WTC11 (cell line): ENCODE results near the gene AFG3L2. TPM values are rescaled to one million over a fixed set of nuclear protein-coding genes. Genes with fewer than 3 reads are reported as not detected.
A peak's percentile ranks its signal among the peaks of the same experiment; 100 is the strongest.

ENCODE experiments used
- ATAC-seq: fragments of 200-7000 bp; cut with Tn5 transposase; 2 replicates; pipeline ENCODE4 v1.10.0; 2021; ENCODE audit warnings: mild to moderate bottlenecking, moderate library complexity
- CTCF ChIA-PET: fragments of 300-600 bp; sonication (Branson Sonifier 250); formaldehyde crosslinking; loops from one replicate; lab custom pipeline; 2021; ENCODE audit warnings: antibody characterized with exemption; lab: Charles Lee
- POLR2A ChIA-PET: fragments of 350-600 bp; sonication (Branson Sonifier 250); formaldehyde crosslinking; loops from one replicate; lab custom pipeline; 2021; ENCODE audit warnings: antibody characterized with exemption; lab: Charles Lee
- DNase-seq: peaks from one replicate; pipeline ENCODE4 v3.0.0; 2021; ENCODE audit warnings: low spot score
- H3K27ac Mint-ChIP-seq: 2 replicates; pipeline ENCODE4 v1.8.0; 2021; ENCODE audit warnings: mixed read lengths
- H3K27me3 Mint-ChIP-seq: 2 replicates; pipeline ENCODE4 v1.8.0; 2021; ENCODE audit warnings: low read depth, mild to moderate bottlenecking, moderate library complexity, mixed read lengths
- H3K36me3 Mint-ChIP-seq: 2 replicates; pipeline ENCODE4 v1.8.0; 2021; ENCODE audit warnings: mixed read lengths
- H3K4me1 Mint-ChIP-seq: 2 replicates; pipeline ENCODE4 v1.8.0; 2022; ENCODE audit warnings: mixed read lengths
- H3K4me3 Mint-ChIP-seq: 2 replicates; pipeline ENCODE4 v1.8.0; 2021; ENCODE audit warnings: mild to moderate bottlenecking, moderate library complexity, mixed read lengths
- H3K9me3 Mint-ChIP-seq: 2 replicates; pipeline ENCODE4 v1.8.0; 2021; ENCODE audit warnings: mixed read lengths
- CBFB ChIP-seq: sonication (generic); formaldehyde crosslinking; IDR thresholded peaks from 2 replicates; pipeline ENCODE4 v1.8.1; 2022; ENCODE audit warnings: mild to moderate bottlenecking, low read depth, missing genetic modification reagents
- CREB1 ChIP-seq: sonication (generic); formaldehyde crosslinking; IDR thresholded peaks from 2 replicates; pipeline ENCODE4 v1.8.0; 2023; ENCODE audit warnings: mild to moderate bottlenecking, missing genetic modification reagents
- FOXJ3 ChIP-seq: sonication (generic); formaldehyde crosslinking; IDR thresholded peaks from 2 replicates; pipeline ENCODE4 v1.9.0; 2021; ENCODE audit warnings: missing genetic modification reagents, mild to moderate bottlenecking, borderline replicate concordance
- FOXP1 ChIP-seq: sonication (generic); formaldehyde crosslinking; IDR thresholded peaks from 2 replicates; pipeline ENCODE4 v1.8.0; 2022; ENCODE audit warnings: missing genetic modification reagents, mild to moderate bottlenecking, moderate library complexity, borderline replicate concordance
- HMGXB4 ChIP-seq: sonication (generic); formaldehyde crosslinking; IDR thresholded peaks from 2 replicates; pipeline ENCODE4 v1.8.1; 2023; ENCODE audit warnings: mild to moderate bottlenecking, moderate library complexity, missing genetic modification reagents
- MAX ChIP-seq: sonication (generic); formaldehyde crosslinking; IDR thresholded peaks from 2 replicates; pipeline ENCODE4 v1.8.0; 2022; ENCODE audit warnings: mild to moderate bottlenecking, missing genetic modification reagents
- MXD4 ChIP-seq: fragments of 250-450 bp; sonication (Bioruptor Pico); IDR thresholded peaks from 2 replicates; pipeline ENCODE4 v1.8.0; 2021; ENCODE audit warnings: mild to moderate bottlenecking, moderate library complexity, borderline replicate concordance
- MYBL2 ChIP-seq: sonication (generic); formaldehyde crosslinking; IDR thresholded peaks from 2 replicates; pipeline ENCODE4 v1.8.1; 2023; ENCODE audit warnings: mild to moderate bottlenecking, moderate library complexity, missing genetic modification reagents
- SP1 ChIP-seq: sonication (generic); formaldehyde crosslinking; conservative IDR thresholded peaks from 2 replicates; pipeline ENCODE4 v1.8.1; 2022; ENCODE audit warnings: missing genetic modification reagents
- TEAD1 ChIP-seq: sonication (generic); formaldehyde crosslinking; IDR thresholded peaks from 2 replicates; pipeline ENCODE4 v1.8.0; 2022; ENCODE audit warnings: mild to moderate bottlenecking, missing genetic modification reagents
- USF2 ChIP-seq: sonication (generic); formaldehyde crosslinking; IDR thresholded peaks from 2 replicates; pipeline ENCODE4 v1.8.1; 2023; ENCODE audit warnings: mild to moderate bottlenecking, missing genetic modification reagents, moderate library complexity
- ZBTB43 ChIP-seq: sonication (generic); formaldehyde crosslinking; IDR thresholded peaks from 2 replicates; pipeline ENCODE4 v1.8.1; 2023; ENCODE audit warnings: mild to moderate bottlenecking, missing genetic modification reagents
- ZNF121 ChIP-seq: sonication (generic); formaldehyde crosslinking; IDR thresholded peaks from 2 replicates; pipeline ENCODE4 v1.8.0; 2023; ENCODE audit warnings: missing genetic modification reagents
- ZNF232 ChIP-seq: sonication (generic); formaldehyde crosslinking; IDR thresholded peaks from 2 replicates; pipeline ENCODE4 v1.8.0; 2022; ENCODE audit warnings: mild to moderate bottlenecking, missing genetic modification reagents
- ZNF423 ChIP-seq: fragments of 250-450 bp; sonication (Bioruptor Pico); IDR thresholded peaks from 2 replicates; pipeline ENCODE4 v2.1.2; 2022; ENCODE audit warnings: mild to moderate bottlenecking, moderate library complexity
- total RNA-seq: library from RNA; stranded (reverse); gene quantifications from 3 replicates; pipeline ENCODE4 v1.2.3, GENCODE V29; 2021
- TF ChIP-seq, protein P1 (sequence below): sonication (generic); formaldehyde crosslinking; IDR thresholded peaks from 2 replicates; pipeline ENCODE4 v1.8.0; 2023; ENCODE audit warnings: missing genetic modification reagents, mild to moderate bottlenecking, borderline replicate concordance
- TF ChIP-seq, protein P2 (sequence below): sonication (generic); formaldehyde crosslinking; IDR thresholded peaks from 2 replicates; pipeline ENCODE4 v1.8.1; 2022; ENCODE audit warnings: low read depth, mild to moderate bottlenecking, moderate library complexity, missing genetic modification reagents, borderline replicate concordance
- TF ChIP-seq, protein P3 (sequence below): fragments of 250-450 bp; sonication (Bioruptor Pico); IDR thresholded peaks from 2 replicates; pipeline ENCODE4 v1.9.0; 2021; ENCODE audit warnings: moderate library complexity, mild to moderate bottlenecking, inconsistent platforms, borderline replicate concordance
- TF ChIP-seq, protein P4 (sequence below): sonication (generic); formaldehyde crosslinking; IDR thresholded peaks from 2 replicates; pipeline ENCODE4 v1.8.1; 2022; ENCODE audit warnings: mild to moderate bottlenecking, missing genetic modification reagents, moderate library complexity, borderline replicate concordance

The AFG3L2 gene
- total RNA-seq, 1 experiment from 2014 or later: 109 TPM

DNA sequence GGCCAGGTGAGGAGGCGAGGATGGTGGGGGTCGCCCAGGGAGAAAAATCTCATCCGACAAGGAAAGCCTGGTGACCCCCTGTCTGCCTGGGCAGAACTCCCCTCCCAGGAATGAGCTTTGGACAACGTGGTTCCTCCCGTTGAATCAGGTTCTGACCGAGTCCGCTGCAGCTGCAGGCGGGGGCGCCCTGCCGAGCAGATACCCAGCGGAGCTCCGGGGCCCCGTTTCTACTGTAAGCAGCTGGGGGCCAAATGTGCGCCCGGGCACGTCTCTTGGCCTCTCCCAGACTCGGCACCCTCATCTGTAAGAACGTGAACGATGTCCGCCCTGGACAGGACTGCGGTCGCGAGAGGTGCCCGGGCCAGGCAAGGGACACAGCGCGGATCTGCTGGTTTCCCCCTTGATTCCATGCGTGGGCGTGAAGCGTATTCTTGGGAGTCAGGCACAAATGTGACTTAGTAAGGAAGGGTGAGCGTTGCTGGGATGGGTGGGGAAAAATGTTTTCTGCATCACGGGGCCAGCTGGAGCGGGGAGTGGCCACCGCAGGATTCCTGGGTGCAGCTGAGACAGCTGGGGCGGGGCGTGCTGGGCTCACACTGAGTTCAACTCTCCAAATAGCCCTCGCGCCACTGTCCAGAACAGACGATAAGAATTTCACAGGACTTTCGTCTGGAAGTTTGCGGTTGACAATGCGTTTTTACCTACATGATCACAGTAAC is 89.2 kb downstream of the AFG3L2 start:
- POLR2A ChIA-PET: interaction anchor here (0.6 to 2.2 kb wide), 9 partner anchors 9 to 90 kb away, joined by 3 to 10 read pairs (median 5); partner anchors contain the start of gene AFG3L2
- Mint-ChIP-seq H3K4me3 (peak overlapping the region; percentile 82), H3K27me3 (peaks cover 33% of the 10 kb centered on the region), H3K9me3 (no peaks in the 10 kb centered on the region), H3K4me1 (peaks cover 36% of the 10 kb centered on the region), H3K36me3 (no peaks in the 10 kb centered on the region), H3K27ac (peak overlapping the region; percentile 55)
- DNase-seq: peak; percentile 57
- CTCF ChIA-PET: interaction anchor here (0.5 to 4.4 kb wide), 18 partner anchors 9 to 588 kb away, joined by 3 to 81 read pairs (median 6); partner anchors contain the start of genes AFG3L2, CIDEA and TUBB6
- ATAC-seq: peak; percentile 9
- 0 out of 2 replicates have a peak, but pooled peaks have one; percentile 12 for TF ChIP-seq HMGXB4 (CRISPR knock-in tag)
- peak; percentile 27; the same call in 1 of the 2 replicates for TF ChIP-seq SP1 (CRISPR knock-in tag)
- no peak for TF ChIP-seq FOXJ3 (CRISPR knock-in tag)
- no peak for TF ChIP-seq CREB1 (CRISPR knock-in tag)
- TF ChIP-seq MYBL2: 0 out of 2 replicates have a peak, but pooled peaks have one; percentile 2
- TF ChIP-seq USF2 (CRISPR knock-in tag): peak; percentile 43; the same call in 1 of the 2 replicates

DNA sequence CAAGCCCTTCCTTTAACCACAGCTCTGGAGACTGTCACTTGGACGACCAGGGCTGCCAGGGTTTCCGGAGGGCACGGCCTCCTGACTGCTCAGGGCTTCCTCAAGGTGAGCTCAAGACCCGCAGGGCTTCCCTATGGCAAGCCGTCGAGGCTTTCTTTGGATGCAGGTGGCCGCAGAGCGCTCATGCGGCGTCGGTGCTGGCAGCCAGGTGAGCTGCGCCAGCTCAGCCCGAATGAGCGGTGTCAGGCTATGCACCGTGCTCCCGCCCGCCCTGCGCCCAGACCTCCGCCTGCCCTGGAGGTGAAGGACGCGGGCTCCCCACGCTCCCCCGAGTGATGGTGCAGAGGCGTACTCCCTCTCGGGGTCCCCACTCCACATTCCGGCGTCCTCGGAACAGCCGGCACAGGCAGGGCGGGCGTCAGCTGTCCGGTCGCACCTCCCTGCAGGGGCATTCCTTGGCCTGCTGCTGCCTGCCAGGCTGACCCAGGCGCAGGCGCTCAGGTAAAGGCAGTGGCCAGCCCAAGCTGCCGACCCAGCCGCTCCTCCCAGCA is 89.8 kb downstream of the AFG3L2 start:
- CTCF ChIA-PET: interaction anchor here (0.5 to 4.4 kb wide), 15 partner anchors 9 to 248 kb away, joined by 3 to 81 read pairs (median 7); partner anchors contain the start of genes AFG3L2, CIDEA and TUBB6
- ATAC-seq (peak; percentile 37), DNase-seq (peak; percentile 58)
- Mint-ChIP-seq H3K36me3 (no peaks in the 10 kb centered on the region), H3K27me3 (peaks cover 33% of the 10 kb centered on the region), H3K9me3 (no peaks in the 10 kb centered on the region), H3K27ac (no peak overlapping the region), H3K4me3 (peak overlapping the region; percentile 82), H3K4me1 (peaks cover 39% of the 10 kb centered on the region)
- POLR2A ChIA-PET: interaction anchor here (1.0 to 2.2 kb wide), 5 partner anchors 9 to 90 kb away, joined by 3 to 9 read pairs (median 6); partner anchors contain the start of gene AFG3L2
- TF ChIP-seq FOXP1 (CRISPR knock-in tag) (peak; percentile 56; the same call in 1 of the 2 replicates), ZBTB43 (CRISPR knock-in tag) (0 out of 2 replicates have a peak, but pooled peaks have one; percentile 18), ZNF232 (CRISPR knock-in tag) (peak; percentile 26; the same call in 1 of the 2 replicates), CBFB (CRISPR knock-in tag) (no peak), TEAD1 (CRISPR knock-in tag) (0 out of 2 replicates have a peak, but pooled peaks have one; percentile 54), ZNF121 (0 out of 2 replicates have a peak, but pooled peaks have one; percentile 1), MXD4 (CRISPR knock-in tag) (no peak), MAX (CRISPR knock-in tag) (peak; percentile 83), ZNF423 (CRISPR knock-in tag) (no peak)
- TF ChIP-seq, protein P1, sequence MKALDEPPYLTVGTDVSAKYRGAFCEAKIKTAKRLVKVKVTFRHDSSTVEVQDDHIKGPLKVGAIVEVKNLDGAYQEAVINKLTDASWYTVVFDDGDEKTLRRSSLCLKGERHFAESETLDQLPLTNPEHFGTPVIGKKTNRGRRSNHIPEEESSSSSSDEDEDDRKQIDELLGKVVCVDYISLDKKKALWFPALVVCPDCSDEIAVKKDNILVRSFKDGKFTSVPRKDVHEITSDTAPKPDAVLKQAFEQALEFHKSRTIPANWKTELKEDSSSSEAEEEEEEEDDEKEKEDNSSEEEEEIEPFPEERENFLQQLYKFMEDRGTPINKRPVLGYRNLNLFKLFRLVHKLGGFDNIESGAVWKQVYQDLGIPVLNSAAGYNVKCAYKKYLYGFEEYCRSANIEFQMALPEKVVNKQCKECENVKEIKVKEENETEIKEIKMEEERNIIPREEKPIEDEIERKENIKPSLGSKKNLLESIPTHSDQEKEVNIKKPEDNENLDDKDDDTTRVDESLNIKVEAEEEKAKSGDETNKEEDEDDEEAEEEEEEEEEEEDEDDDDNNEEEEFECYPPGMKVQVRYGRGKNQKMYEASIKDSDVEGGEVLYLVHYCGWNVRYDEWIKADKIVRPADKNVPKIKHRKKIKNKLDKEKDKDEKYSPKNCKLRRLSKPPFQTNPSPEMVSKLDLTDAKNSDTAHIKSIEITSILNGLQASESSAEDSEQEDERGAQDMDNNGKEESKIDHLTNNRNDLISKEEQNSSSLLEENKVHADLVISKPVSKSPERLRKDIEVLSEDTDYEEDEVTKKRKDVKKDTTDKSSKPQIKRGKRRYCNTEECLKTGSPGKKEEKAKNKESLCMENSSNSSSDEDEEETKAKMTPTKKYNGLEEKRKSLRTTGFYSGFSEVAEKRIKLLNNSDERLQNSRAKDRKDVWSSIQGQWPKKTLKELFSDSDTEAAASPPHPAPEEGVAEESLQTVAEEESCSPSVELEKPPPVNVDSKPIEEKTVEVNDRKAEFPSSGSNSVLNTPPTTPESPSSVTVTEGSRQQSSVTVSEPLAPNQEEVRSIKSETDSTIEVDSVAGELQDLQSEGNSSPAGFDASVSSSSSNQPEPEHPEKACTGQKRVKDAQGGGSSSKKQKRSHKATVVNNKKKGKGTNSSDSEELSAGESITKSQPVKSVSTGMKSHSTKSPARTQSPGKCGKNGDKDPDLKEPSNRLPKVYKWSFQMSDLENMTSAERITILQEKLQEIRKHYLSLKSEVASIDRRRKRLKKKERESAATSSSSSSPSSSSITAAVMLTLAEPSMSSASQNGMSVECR (CRISPR knock-in tag): 0 out of 2 replicates have a peak, but pooled peaks have one; percentile 55
- TF ChIP-seq, protein P2, sequence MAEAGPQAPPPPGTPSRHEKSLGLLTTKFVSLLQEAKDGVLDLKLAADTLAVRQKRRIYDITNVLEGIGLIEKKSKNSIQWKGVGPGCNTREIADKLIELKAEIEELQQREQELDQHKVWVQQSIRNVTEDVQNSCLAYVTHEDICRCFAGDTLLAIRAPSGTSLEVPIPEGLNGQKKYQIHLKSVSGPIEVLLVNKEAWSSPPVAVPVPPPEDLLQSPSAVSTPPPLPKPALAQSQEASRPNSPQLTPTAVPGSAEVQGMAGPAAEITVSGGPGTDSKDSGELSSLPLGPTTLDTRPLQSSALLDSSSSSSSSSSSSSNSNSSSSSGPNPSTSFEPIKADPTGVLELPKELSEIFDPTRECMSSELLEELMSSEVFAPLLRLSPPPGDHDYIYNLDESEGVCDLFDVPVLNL (CRISPR knock-in tag): no peak
- TF ChIP-seq, protein P3, sequence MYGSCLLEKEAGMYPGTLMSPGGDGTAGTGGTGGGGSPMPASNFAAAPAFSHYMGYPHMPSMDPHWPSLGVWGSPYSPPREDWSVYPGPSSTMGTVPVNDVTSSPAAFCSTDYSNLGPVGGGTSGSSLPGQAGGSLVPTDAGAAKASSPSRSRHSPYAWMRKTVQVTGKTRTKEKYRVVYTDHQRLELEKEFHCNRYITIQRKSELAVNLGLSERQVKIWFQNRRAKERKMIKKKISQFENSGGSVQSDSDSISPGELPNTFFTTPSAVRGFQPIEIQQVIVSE: no peak
- TF ChIP-seq, protein P4, sequence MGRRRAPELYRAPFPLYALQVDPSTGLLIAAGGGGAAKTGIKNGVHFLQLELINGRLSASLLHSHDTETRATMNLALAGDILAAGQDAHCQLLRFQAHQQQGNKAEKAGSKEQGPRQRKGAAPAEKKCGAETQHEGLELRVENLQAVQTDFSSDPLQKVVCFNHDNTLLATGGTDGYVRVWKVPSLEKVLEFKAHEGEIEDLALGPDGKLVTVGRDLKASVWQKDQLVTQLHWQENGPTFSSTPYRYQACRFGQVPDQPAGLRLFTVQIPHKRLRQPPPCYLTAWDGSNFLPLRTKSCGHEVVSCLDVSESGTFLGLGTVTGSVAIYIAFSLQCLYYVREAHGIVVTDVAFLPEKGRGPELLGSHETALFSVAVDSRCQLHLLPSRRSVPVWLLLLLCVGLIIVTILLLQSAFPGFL: no peak
